GM18951 (cell line): ENCODE results near the gene PLPP2.

Experiments
- POLR2A ChIP-seq: IDR thresholded peaks from 4 replicates; pipeline ENCODE4 v1.6.1; 2011; ENCODE audit warnings: mild to moderate bottlenecking; ENCODE audit not compliant: insufficient read length, insufficient read depth; ENCODE audit errors: extremely low read depth
- in situ Hi-C: fragments of 300-500 bp; cut with MboI; formaldehyde crosslinking; loops from one replicate; pipeline ENCODE4 v1.12.0; 2022; ENCODE audit warnings: low sequenced_read_pairs, mixed read lengths, inconsistent platforms; ENCODE audit not compliant: unreplicated experiment

The PLPP2 gene

DNA sequence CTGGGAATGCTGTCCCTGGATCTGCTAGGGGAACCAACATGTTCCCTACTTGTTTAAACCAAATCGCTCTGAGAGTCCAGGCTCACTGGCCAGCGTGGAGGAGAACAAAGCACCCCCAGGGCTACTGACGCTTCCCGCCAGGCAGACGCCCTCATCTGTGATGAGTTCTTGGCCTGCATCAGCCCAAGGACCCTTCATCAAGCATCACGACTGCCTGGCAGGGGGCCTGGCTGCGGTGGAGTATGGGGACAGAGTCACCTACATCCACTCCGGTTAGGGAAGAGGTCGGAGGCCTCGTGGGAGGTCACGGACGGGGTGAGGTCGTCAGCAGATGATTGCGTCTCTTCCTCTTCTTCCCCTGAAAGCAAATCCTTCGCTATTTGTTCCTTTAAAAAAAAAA, 35.7 kb upstream of the PLPP2 start:
- in situ Hi-C loops: no loop called here
- no peak for TF ChIP-seq POLR2A

DNA sequence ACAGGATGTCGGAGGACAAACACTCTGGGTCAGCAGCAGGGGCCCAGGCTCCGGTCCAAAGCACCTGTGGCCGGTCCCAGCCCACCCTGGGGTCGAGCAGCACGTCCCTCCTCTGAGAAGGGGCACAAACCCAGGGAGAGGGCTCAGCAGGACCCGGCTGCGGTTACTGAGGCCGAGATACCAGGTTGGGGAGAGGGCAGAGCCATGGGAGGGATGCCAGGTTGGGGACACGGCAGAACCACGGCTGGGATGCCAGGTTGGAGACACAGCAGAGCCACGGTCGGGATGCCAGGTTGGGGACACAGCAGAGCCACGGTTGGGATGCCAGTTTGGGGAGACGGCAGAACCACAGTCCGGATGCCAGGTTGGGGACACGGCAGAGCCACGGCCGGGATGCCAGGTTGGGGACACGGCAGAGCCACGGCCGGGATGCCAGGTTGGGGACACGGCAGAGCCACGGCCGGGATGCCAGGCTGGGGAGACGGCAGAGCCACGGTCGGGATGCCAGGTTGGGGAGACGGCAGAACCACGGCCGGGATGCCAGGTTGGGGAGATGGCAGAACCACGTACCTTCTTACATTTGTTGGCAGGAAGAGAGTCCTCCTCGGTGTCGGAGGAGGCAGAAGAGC, 34.8 kb upstream of the PLPP2 start:
- no peak for TF ChIP-seq POLR2A
- in situ Hi-C loops: no loop called here

DNA sequence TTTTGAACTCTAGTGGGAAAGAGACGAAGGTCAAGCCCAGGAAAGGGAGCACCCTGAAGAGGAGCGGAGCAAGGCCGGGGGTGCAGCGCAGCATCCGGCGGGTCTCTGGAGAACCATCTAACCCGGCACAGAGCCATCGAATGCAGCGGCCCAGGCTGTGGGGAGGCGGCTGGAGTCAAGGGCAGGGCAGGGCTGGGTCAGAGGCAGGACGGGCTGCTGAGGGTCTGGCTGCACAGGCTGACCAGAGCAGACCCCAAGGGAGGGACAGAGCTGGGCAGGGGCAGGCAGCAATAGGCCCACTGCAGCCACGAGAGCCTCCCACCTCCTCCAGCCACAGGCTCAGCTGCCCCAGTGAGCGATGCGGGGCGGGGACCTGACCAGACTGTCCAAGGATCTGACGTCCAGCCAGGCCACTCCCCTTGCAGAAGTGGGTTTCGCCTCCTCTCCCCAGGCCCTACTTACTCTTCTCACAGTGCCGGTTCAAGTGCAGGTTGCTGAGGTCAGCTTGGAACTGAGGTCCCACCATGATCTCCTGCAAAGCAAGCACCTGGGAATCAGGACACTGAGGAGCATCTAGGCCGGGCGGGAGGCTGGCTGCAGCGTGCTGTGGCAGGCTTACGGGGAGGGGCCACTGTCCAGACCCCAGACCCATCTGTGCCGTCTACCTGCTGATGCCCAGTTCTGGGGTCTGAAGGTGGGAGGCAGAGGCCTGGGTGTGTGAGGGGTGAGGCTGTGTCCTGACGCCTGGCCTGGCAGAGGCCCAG, 34.2 kb upstream of the PLPP2 start:
- TF ChIP-seq POLR2A: no peak
- in situ Hi-C loops: no loop called here

DNA sequence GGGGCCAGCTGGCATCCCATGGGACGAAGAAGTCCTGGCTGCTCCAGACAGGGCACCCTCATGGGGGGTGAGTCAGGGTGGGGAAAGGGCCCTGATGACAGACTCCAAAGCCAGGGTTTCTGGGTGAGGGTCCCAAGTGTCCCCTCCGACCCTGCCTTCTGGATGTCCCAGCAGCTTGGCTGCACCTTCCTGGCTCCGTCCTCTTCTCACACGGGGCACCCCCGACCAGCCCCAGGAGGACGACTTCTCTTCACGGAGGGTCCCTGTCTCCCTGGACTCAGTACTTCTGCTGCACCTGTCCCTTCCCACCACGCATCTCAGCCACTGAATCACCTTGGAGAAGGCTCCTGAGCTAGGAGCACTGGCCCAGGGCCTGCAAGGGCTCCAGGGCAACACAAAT, 33.5 kb upstream of the PLPP2 start:
- no peak for TF ChIP-seq POLR2A
- in situ Hi-C loops: no loop called here

DNA sequence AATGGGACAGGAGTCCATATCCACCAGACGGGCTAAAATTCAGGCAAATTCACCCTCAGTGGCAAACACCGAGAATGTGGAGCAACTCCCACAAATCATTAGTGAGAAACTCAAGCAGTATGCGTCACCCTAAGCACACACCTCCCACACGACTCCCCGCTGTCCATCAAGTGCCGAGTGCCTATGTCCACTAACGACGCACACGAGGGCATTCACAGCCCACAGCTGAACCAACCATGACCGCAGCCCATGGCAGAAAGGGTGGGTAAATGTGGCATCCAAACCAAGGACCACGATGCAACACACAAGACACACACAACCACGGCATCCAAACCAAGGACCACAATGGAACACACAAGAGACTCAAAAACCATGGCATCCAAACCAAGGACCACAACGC, 31.4 kb upstream of the PLPP2 start:
- in situ Hi-C loops: no loop called here
- TF ChIP-seq POLR2A: no peak

DNA sequence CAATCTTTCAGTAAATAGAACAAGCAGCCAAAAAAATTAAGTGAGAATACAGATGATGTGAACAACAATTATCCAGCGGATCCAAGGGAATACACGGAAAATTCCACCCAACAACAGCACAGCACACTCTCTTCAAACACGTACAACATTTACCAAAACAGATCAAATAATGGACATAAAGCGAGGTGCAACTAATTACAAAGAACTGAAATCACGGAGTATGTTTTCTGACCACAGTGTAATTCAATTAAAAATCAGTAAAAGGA, 27.2 kb upstream of the PLPP2 start:
- no peak for TF ChIP-seq POLR2A
- in situ Hi-C loops: no loop called here

DNA sequence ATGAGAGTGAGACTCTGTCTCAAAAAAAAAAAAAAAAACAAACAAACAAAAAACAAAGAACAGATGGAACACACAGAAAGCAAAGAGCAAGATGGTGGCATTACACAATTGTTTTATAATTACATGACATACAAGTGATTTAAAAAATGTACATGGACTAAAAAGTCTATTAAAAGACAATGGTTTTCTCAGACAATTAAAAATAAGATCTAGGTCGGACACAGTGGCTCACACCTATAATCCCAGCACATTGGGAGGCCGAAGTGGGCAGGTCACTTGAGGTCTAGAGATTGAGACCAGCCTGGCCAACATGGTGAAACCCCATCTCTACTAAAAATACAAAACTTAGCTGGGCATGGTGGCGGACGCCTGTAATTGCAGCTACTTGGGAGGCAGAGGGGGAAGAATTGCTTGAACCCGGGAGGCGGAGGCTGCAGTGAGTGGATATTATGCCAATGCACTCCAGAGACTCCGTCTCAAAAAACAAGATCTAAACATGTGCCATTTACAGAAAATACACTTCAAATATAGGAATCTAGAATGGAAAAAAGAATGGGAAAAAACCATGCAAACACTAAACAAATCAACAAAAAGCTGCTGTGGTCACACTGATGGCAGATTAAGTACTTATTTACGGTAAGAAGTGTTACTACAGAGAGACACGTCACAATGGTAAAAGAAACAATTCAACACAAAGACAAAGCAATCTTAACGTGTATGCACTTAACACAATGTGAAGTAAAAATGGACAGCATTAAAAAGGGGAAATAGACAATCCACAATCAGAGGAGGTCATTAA, 26.7 kb upstream of the PLPP2 start:
- in situ Hi-C loops: no loop called here
- TF ChIP-seq POLR2A: no peak

DNA sequence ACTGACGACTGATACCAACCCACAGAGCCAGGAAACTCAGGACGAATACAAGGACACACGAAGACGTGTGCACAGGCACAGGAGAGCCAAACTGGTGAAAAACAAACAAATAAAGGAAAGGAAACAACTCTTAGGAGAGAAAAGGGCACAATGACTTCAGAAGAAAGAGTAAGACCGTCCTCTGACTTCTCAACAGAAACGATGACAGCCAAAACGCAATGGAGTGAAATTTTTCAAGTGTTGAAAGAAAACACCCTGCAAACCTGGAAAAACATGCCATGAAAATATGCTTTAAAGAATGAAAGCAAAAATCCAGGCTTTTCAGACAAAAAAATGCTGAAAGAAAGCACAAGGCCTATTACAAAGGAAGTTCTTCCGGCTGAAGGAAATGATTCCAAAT, 24.6 kb upstream of the PLPP2 start:
- no peak for TF ChIP-seq POLR2A
- in situ Hi-C loops: no loop called here

DNA sequence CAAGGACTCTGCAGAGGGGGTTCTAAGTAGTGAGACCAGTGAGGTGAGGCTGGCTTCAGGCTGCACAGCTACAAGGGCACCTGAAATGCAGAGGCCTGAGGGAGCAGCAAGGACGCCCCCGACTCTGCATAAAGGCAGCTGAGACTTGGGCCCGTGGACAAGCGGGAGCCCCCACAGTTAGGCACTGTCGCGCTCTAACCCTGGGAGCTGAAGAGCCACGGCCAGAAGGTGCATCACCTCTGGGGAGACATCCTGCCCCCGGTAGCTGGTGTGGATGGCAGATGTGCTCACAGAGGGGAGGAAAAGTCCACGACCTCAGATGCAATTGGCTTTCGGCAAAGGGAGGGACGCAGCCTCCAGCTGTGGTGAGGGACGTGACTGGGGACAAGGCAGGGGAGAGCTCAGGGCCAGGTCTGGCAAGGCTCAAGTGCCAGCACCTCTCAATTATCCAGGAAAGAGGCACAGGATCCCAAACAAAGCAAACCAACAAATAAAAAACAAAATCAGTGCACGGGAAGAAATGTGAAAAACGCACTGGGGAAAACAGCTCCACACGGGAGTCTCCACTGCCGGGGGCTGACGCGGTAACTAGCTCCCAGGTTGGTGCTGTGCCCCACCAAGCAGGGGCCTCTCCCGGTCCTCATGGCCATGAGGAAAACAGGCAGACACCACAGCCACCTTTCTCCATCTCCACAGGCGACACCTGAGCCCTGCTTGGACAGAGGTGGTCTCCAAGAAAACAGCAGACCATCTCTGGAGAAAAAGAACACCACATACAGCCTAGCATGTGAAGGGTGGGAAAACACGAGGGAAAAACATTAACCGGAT, 23.0 kb upstream of the PLPP2 start:
- in situ Hi-C loops: no loop called here
- TF ChIP-seq POLR2A: no peak

DNA sequence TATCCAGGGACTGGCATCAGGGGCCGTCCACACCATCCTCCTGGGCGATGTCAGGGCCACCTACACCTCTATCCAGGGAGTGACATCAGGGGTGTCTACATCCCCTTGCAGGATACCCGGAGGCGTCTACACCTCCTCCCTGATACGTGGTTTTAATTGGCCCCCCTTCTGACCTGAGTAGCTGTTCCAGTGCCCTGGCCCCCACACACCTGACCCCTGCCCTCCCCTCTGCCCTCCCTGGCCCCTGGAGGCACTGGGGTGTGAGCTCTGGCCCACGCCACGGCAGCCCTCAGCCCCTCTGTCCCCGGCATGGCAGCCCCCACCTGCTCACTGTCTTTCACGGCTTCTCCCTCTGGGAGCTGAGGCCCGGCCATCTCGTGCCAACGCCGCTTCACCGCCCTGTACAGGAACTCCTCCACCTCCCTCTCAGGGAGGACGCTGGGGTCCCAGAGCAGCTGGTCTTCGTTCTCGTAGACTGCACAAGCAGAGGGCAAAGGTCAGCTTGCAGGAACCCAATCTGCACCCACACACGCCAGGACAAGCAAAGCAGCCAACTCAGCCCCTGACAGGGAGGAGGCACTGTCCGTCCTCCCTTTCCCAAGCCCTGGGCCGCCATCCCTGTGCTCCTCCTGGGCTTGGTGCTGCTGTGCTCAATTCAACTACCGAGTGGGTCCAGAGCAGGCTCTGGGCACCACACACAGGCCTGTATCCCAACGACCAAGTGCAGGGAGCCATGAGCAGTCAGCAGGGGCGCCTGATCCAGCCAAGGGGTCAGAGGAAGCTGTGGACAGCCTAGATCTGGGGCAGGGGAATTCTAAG, 22.2 kb upstream of the PLPP2 start:
- in situ Hi-C loops: no loop called here
- no peak for TF ChIP-seq POLR2A

DNA sequence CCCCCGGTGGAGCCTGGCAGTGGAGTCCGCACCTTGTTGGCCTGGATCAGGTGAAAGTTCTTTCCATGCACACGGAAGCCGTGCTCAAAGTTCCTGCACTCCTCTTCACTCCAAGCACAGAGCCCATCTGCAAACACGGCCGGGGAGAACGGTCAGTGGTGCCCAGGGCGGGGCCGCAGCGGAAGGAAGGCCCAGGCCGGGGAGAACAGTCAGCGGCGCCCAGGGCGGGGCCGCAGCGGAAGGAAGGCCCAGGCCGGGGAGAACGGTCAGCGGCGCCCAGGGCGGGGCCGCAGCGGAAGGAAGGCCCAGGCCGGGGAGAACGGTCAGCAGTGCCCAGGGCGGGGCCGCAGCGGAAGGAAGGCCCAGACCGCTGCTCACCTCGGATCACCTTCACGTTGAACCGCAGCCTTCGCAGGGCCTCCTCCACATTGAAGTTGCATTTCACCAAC, 20.6 kb upstream of the PLPP2 start:
- in situ Hi-C loops: no loop called here
- no peak for TF ChIP-seq POLR2A

DNA sequence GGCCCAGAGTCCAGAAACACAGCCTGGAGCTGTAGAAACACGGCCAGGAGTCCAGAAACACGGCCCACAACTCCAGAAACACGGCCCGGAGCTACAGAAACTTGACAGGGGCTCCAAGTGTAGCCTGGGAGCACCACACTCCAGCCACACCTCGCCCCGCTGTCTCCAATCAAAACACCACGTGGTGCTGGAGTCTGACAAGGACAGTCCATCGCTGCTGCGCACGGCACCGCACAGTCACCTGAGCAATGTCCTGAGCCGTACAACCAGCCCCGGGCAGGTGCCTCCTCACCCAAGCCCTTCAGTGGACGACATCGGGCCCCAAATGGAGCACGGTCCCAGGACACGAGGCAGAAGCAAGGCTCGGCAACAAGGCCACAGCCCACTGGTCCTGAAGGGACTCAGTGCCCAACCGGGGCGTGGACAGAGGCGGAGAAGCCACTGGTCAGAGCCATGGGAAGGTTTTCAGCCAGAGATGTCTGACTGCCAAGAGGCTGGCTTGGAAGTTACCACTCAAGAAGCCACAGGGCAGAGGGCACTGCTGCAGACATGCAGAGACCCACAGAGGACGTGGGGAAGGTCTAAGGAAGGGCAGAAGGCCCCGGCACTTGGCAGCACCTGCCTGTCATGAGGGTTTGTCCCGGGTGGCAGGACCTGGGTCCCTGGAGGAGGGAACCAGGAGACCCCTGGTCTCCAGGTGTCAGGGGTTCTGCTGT, 19.7 kb upstream of the PLPP2 start:
- in situ Hi-C loops: no loop called here
- no peak for TF ChIP-seq POLR2A

DNA sequence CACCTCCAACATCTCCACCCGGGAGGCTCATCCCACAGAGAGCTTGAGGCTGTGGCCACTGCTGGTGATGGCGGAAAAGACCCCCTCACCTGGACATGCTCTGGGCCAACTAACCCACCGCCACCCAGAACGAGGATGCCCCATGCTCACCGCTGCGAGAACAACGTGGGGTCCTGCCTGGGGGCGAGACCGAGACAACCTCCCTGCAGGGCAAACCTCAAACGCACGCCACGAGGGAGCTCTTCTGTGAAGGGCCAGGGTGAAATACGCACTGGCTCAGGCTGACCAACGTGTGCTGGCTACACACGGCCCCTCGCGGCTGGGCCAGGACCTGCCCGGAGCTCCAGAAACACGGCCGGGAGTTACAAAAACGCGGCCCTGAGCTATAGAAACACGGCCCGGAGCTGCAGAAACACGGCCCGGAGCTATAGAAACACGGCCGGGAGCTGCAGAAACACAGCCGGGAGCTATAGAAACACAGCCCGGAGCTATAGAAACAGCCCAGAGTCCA, 19.0 kb upstream of the PLPP2 start:
- no peak for TF ChIP-seq POLR2A
- in situ Hi-C loops: no loop called here
